KOPT-K1 (cell line): ENCODE results near the gene PIP5K1B.

Experiments
- H3K27ac ChIP-seq: fragments of 200-600 bp; sonication (generic); 2 replicates; pipeline ENCODE4 v1.5.1; 2016; ENCODE audit warnings: antibody characterized with exemption, mild to moderate bottlenecking, low read depth, low read length; ENCODE audit not compliant: poor library complexity, severe bottlenecking
- H3K36me3 ChIP-seq: fragments of 200-600 bp; sonication (generic); 2 replicates; pipeline ENCODE4 v1.5.1; 2017; ENCODE audit warnings: antibody characterized with exemption, mild to moderate bottlenecking, low read length, moderate library complexity; ENCODE audit not compliant: insufficient read depth
- H3K9me3 ChIP-seq: fragments of 200-600 bp; sonication (generic); 2 replicates; pipeline ENCODE4 v1.5.1; 2017; ENCODE audit warnings: antibody characterized with exemption, low read length, mild to moderate bottlenecking; ENCODE audit not compliant: insufficient read depth, poor library complexity, severe bottlenecking

The PIP5K1B gene

GRCh38 chr9:68740561-68740960 lies 35.5 kb downstream of the PIP5K1B start:
- H3K9me3 ChIP-seq, result no peaks in the 10 kb centered on the region
- no peak overlapping the region for H3K27ac ChIP-seq
- H3K36me3 ChIP-seq, result no peaks in the 10 kb centered on the region

GRCh38 chr9:68741234-68741633 lies 36.2 kb downstream of the PIP5K1B start:
- Histone ChIP-seq H3K36me3 (no peaks in the 10 kb centered on the region), H3K27ac (no peak overlapping the region), H3K9me3 (no peaks in the 10 kb centered on the region)

GRCh38 chr9:68741704-68742332 lies 36.8 kb downstream of the PIP5K1B start:
- Histone ChIP-seq H3K36me3 (no peaks in the 10 kb centered on the region), H3K27ac (no peak overlapping the region), H3K9me3 (no peaks in the 10 kb centered on the region)

- Histone ChIP-seq H3K27ac (no peak overlapping the region), H3K9me3 (no peaks in the 10 kb centered on the region)
Measured at GRCh38 chr9:68742333-68742730, 37.3 kb downstream of the PIP5K1B start.

GRCh38 chr9:68744426-68744825 lies 39.4 kb downstream of the PIP5K1B start:
- Histone ChIP-seq H3K9me3 (no peaks in the 10 kb centered on the region), H3K36me3 (no peaks in the 10 kb centered on the region), H3K27ac (no peak overlapping the region)

More at GRCh38 chr9:68742333-68742730, 37.3 kb downstream of the PIP5K1B start:
- no peaks in the 10 kb centered on the region for H3K36me3 ChIP-seq

GRCh38 chr9:68746525-68746924 lies 41.5 kb downstream of the PIP5K1B start:
- H3K9me3 ChIP-seq, result no peaks in the 10 kb centered on the region
- no peaks in the 10 kb centered on the region for H3K36me3 ChIP-seq
- H3K27ac ChIP-seq, result no peak overlapping the region

GRCh38 chr9:68747043-68747533 lies 42.0 kb downstream of the PIP5K1B start:
- no peaks in the 10 kb centered on the region for H3K36me3 ChIP-seq
- no peaks in the 10 kb centered on the region for H3K9me3 ChIP-seq
- H3K27ac ChIP-seq, result no peak overlapping the region

GRCh38 chr9:68749135-68749534 lies 44.1 kb downstream of the PIP5K1B start:
- H3K36me3 ChIP-seq, result no peaks in the 10 kb centered on the region
- no peaks in the 10 kb centered on the region for H3K9me3 ChIP-seq
- H3K27ac ChIP-seq, result no peak overlapping the region

GRCh38 chr9:68749579-68750159 lies 44.6 kb downstream of the PIP5K1B start:
- no peaks in the 10 kb centered on the region for H3K9me3 ChIP-seq

GRCh38 chr9:68750255-68750654 lies 45.2 kb downstream of the PIP5K1B start:
- no peaks in the 10 kb centered on the region for H3K9me3 ChIP-seq
- no peaks in the 10 kb centered on the region for H3K36me3 ChIP-seq
- no peak overlapping the region for H3K27ac ChIP-seq

More at GRCh38 chr9:68749579-68750159, 44.6 kb downstream of the PIP5K1B start:
- no peak overlapping the region for H3K27ac ChIP-seq
- H3K36me3 ChIP-seq, result no peaks in the 10 kb centered on the region

- H3K9me3 ChIP-seq, result no peaks in the 10 kb centered on the region
- no peaks in the 10 kb centered on the region for H3K36me3 ChIP-seq
- H3K27ac ChIP-seq, result no peak overlapping the region
Measured at GRCh38 chr9:68750786-68751185, 45.7 kb downstream of the PIP5K1B start.

GRCh38 chr9:68751556-68751955 lies 46.5 kb downstream of the PIP5K1B start:
- H3K9me3 ChIP-seq, result no peaks in the 10 kb centered on the region
- no peaks in the 10 kb centered on the region for H3K36me3 ChIP-seq
- no peak overlapping the region for H3K27ac ChIP-seq

- H3K36me3 ChIP-seq, result no peaks in the 10 kb centered on the region
- H3K27ac ChIP-seq, result no peak overlapping the region
- no peaks in the 10 kb centered on the region for H3K9me3 ChIP-seq
Measured at GRCh38 chr9:68755051-68755450, 50.0 kb downstream of the PIP5K1B start.

GRCh38 chr9:68755752-68756151 lies 50.7 kb downstream of the PIP5K1B start:
- H3K9me3 ChIP-seq, result no peaks in the 10 kb centered on the region
- H3K36me3 ChIP-seq, result no peaks in the 10 kb centered on the region
- H3K27ac ChIP-seq, result no peak overlapping the region

GRCh38 chr9:68759981-68760673 lies 55.1 kb downstream of the PIP5K1B start:
- Histone ChIP-seq H3K9me3 (no peaks in the 10 kb centered on the region), H3K27ac (no peak overlapping the region), H3K36me3 (no peaks in the 10 kb centered on the region)
